SK-N-SH treated with all-trans-retinoic acid at 6 μM for 48 hours (cell line): ENCODE results near the gene ABLIM1.

ENCODE experiments used
- OSR1 ChIP-seq: fragments of 250-450 bp; sonication (Bioruptor Pico); IDR thresholded peaks from 2 replicates; pipeline ENCODE4 v1.8.0; 2022; ENCODE audit warnings: moderate library complexity, mild to moderate bottlenecking, inconsistent platforms
- PATZ1 ChIP-seq: fragments of 250-450 bp; sonication (Bioruptor Pico); IDR thresholded peaks from 2 replicates; pipeline ENCODE4 v1.8.0; 2020; ENCODE audit warnings: mild to moderate bottlenecking, moderate library complexity, borderline replicate concordance
- TOX ChIP-seq: fragments of 250-450 bp; sonication (Bioruptor Pico); IDR thresholded peaks from 2 replicates; pipeline ENCODE4 v1.8.0; 2021; ENCODE audit warnings: mild to moderate bottlenecking, moderate library complexity, borderline replicate concordance
- TSHZ2 ChIP-seq: fragments of 250-450 bp; sonication (Bioruptor Pico); IDR thresholded peaks from 2 replicates; pipeline ENCODE4 v1.5.0; 2020; ENCODE audit warnings: mild to moderate bottlenecking, moderate library complexity
- ZFP30 ChIP-seq: fragments of 450-650 bp; formaldehyde crosslinking; IDR thresholded peaks from 2 replicates; pipeline ENCODE4 v1.5.0; 2022; ENCODE audit warnings: mild to moderate bottlenecking, moderate library complexity
- ZNF565 ChIP-seq: fragments of 450-650 bp; formaldehyde crosslinking; conservative IDR thresholded peaks from 2 replicates; pipeline ENCODE4 v1.5.0; 2020; ENCODE audit warnings: low read depth, mild to moderate bottlenecking, moderate library complexity
- ZNF70 ChIP-seq: fragments of 450-650 bp; formaldehyde crosslinking; IDR thresholded peaks from 2 replicates; pipeline ENCODE4 v1.5.0; 2020; ENCODE audit warnings: mild to moderate bottlenecking, moderate library complexity
- TF ChIP-seq, protein P1 (sequence below): fragments of 250-450 bp; sonication (Bioruptor Pico); IDR thresholded peaks from 2 replicates; pipeline ENCODE4 v1.5.1; 2020; ENCODE audit warnings: low read depth, mild to moderate bottlenecking, moderate library complexity
- TF ChIP-seq, protein P2 (sequence below): fragments of 250-450 bp; sonication (Bioruptor Pico); IDR thresholded peaks from 2 replicates; pipeline ENCODE4 v1.8.0; 2021; ENCODE audit warnings: low read depth, mild to moderate bottlenecking, moderate library complexity, borderline replicate concordance

GRCh38 chr10:114396464-114396863 is 261.6 kb downstream of the ABLIM1 start:
- TF ChIP-seq ZFP30 (CRISPR knock-in tag) (no peak), TSHZ2 (CRISPR knock-in tag) (no peak), ZNF565 (no peak), OSR1 (CRISPR knock-in tag) (no peak), TOX (no peak), ZNF70 (CRISPR knock-in tag) (no peak), PATZ1 (CRISPR knock-in tag) (no peak)
- TF ChIP-seq, protein P1, sequence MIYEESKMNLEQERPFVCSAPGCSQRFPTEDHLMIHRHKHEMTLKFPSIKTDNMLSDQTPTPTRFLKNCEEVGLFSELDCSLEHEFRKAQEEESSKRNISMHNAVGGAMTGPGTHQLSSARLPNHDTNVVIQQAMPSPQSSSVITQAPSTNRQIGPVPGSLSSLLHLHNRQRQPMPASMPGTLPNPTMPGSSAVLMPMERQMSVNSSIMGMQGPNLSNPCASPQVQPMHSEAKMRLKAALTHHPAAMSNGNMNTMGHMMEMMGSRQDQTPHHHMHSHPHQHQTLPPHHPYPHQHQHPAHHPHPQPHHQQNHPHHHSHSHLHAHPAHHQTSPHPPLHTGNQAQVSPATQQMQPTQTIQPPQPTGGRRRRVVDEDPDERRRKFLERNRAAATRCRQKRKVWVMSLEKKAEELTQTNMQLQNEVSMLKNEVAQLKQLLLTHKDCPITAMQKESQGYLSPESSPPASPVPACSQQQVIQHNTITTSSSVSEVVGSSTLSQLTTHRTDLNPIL (CRISPR knock-in tag): no peak
- TF ChIP-seq, protein P2, sequence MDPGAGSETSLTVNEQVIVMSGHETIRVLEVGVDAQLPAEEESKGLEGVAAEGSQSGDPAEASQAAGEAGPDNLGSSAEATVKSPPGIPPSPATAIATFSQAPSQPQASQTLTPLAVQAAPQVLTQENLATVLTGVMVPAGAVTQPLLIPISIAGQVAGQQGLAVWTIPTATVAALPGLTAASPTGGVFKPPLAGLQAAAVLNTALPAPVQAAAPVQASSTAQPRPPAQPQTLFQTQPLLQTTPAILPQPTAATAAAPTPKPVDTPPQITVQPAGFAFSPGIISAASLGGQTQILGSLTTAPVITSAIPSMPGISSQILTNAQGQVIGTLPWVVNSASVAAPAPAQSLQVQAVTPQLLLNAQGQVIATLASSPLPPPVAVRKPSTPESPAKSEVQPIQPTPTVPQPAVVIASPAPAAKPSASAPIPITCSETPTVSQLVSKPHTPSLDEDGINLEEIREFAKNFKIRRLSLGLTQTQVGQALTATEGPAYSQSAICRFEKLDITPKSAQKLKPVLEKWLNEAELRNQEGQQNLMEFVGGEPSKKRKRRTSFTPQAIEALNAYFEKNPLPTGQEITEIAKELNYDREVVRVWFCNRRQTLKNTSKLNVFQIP (CRISPR knock-in tag): no peak
